Keratinocyte (primary cell): ENCODE measurements around the gene KLHL15. TPM values are rescaled to one million over a fixed set of nuclear protein-coding genes. Genes with fewer than 3 reads are reported as not detected.

ENCODE experiments used
- DNase-seq: peaks from one replicate; pipeline ENCODE4 v3.0.0-alpha.2; 2011; ENCODE audit warnings: low read depth, missing footprints, low spot score
- FAIRE-seq: peaks from 2 replicates; lab custom pipeline; 2011; peaks lifted over from hg19 to GRCh38; lab: Jason Lieb, UNC
- H2AFZ ChIP-seq: 2 replicates; pipeline ENCODE4 v1.6.0; 2012; ENCODE audit warnings: low read length, control low read depth, inconsistent platforms; ENCODE audit not compliant: control insufficient read depth
- H3K27ac ChIP-seq: 2 replicates; pipeline ENCODE4 v1.5.1; 2011; ENCODE audit warnings: low read length; ENCODE audit not compliant: control insufficient read depth, insufficient read depth
- H3K27me3 ChIP-seq: 3 replicates; pipeline ENCODE4 v1.6.0; 2011; ENCODE audit warnings: low read length; ENCODE audit not compliant: control insufficient read depth, insufficient read depth; ENCODE audit errors: extremely low read depth
- H3K36me3 ChIP-seq, 2 experiments: 2 replicates in 1 of 2; 3 replicates in 1 of 2; pipeline ENCODE4 v1.5.1; 2011; ENCODE audit warnings: low read length in 2 of 2, mild to moderate bottlenecking in 1 of 2; ENCODE audit not compliant: control insufficient read depth in 2 of 2, insufficient read depth in 2 of 2; ENCODE audit errors: extremely low read depth in 1 of 2
- H3K4me1 ChIP-seq: 3 replicates; pipeline ENCODE4 v1.5.1; 2011; ENCODE audit warnings: low read length; ENCODE audit not compliant: control insufficient read depth, insufficient read depth; ENCODE audit errors: extremely low read depth
- H3K4me2 ChIP-seq: 3 replicates; pipeline ENCODE4 v1.6.0; 2011; ENCODE audit warnings: low read depth, low read length; ENCODE audit not compliant: control insufficient read depth, insufficient read depth; ENCODE audit errors: extremely low read depth
- H3K4me3 ChIP-seq, 3 experiments: fragments of 200-600 bp in 1 of 3; sonication (generic) in 1 of 3; 2 replicates in 2 of 3; 3 replicates in 1 of 3; pipeline ENCODE4 v1.5.1; 2011 to 2016; ENCODE audit warnings: low read length in 3 of 3, mild to moderate bottlenecking in 3 of 3, control low read depth in 2 of 3, inconsistent platforms in 1 of 3, low read depth in 1 of 3, mixed read lengths in 1 of 3, mixed run types in 1 of 3, moderate library complexity in 1 of 3; ENCODE audit not compliant: control insufficient read depth in 2 of 3, insufficient read depth in 2 of 3; ENCODE audit errors: extremely low read depth in 1 of 3
- H3K79me2 ChIP-seq: 2 replicates; pipeline ENCODE4 v1.6.0; 2012; ENCODE audit warnings: low read length; ENCODE audit not compliant: control insufficient read depth, insufficient read depth
- H3K9ac ChIP-seq: 3 replicates; pipeline ENCODE4 v1.6.0; 2011; ENCODE audit warnings: low read length; ENCODE audit not compliant: control insufficient read depth, insufficient read depth; ENCODE audit errors: extremely low read depth
- H3K9me1 ChIP-seq: 3 replicates; pipeline ENCODE4 v1.6.0; 2011; ENCODE audit warnings: low read length; ENCODE audit not compliant: control insufficient read depth, insufficient read depth; ENCODE audit errors: extremely low read depth
- H3K9me3 ChIP-seq: 2 replicates; pipeline ENCODE4 v1.5.1; 2012; ENCODE audit warnings: low read depth, low read length; ENCODE audit not compliant: control insufficient read depth
- H4K20me1 ChIP-seq: 3 replicates; pipeline ENCODE4 v1.6.0; 2011; ENCODE audit warnings: low read length; ENCODE audit not compliant: control insufficient read depth, insufficient read depth; ENCODE audit errors: extremely low read depth
- EZH2 ChIP-seq: IDR thresholded peaks from one replicate; pipeline ENCODE4 v1.6.1; 2012; ENCODE audit warnings: inconsistent platforms, mild to moderate bottlenecking, low read length, moderate library complexity
- dilution Hi-C: fragments of 300-500 bp; cut with MboI; formaldehyde crosslinking; loops from one replicate; pipeline ENCODE4 v1.7.0; 2020; ENCODE audit warnings: low sequenced_read_pairs; ENCODE audit not compliant: extremely low pct_ligation_motif_present
- polyA plus RNA-seq, 5 experiments: library from polyadenylated mRNA; depleted of rRNA in 3 of 5; stranded (reverse) in 3 of 5; stranded (forward) in 1 of 5; unstranded in 1 of 5; fragments of >200 nt; gene quantifications; 1 replicate in 1 of 5; 2 replicates in 3 of 5; 3 replicates in 1 of 5; pipeline versions ENCODE4 v1.2.1 to v1.2.3, GENCODE V29; 2011 to 2012; ENCODE audit warnings: missing spikeins in 2 of 5, low read depth in 1 of 5, low replicate concordance in 1 of 5
- TF ChIP-seq, protein P1 (sequence below), 3 experiments: IDR thresholded peaks in 1 of 3; conservative IDR thresholded peaks in 1 of 3; optimal IDR thresholded peaks in 1 of 3; 2 replicates in 2 of 3; 3 replicates in 1 of 3; pipeline versions ENCODE3 to v1.5.1; 2011; ENCODE audit warnings: low read length in 3 of 3, mild to moderate bottlenecking in 3 of 3, moderate library complexity in 2 of 3, control low read depth in 1 of 3, inconsistent platforms in 1 of 3; ENCODE audit not compliant: insufficient read depth in 2 of 3; ENCODE audit errors: extremely low read depth in 1 of 3

The KLHL15 gene
- polyA plus RNA-seq, 1 donor (not counting 4 experiments of a cell fraction or from before 2014, with no cell fraction given), result 3.4 TPM

DNA sequence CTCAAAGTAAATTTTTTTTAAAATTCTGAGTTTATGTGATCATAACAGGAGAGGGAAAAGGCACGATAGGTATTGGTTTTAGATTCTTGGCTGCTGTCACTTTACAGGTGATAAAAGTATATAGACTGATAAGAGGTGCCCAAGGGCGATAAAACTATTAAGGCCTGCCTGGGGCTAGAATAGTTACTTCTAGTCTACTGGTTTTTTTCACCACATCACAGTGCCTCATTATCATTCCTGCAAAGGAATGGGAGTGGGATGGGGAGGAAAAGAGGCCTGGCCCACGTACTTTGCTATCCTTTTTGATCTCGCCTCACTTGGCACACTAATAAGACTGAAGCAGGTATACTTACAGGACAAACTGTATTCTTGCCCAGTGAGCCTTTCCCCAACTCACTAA lies 72.6 kb downstream of the KLHL15 start:
- dilution Hi-C loops, result no loop called here
- FAIRE-seq (no peak), DNase-seq (no peak)
- H3K4me2 ChIP-seq, result no peak overlapping the region
- no peak overlapping the region for H2AFZ ChIP-seq
- no peak overlapping the region for H3K27ac ChIP-seq
- H3K9me3 ChIP-seq, result no peaks in the 10 kb centered on the region
- no peak for TF ChIP-seq EZH2
- TF ChIP-seq, protein P1, sequence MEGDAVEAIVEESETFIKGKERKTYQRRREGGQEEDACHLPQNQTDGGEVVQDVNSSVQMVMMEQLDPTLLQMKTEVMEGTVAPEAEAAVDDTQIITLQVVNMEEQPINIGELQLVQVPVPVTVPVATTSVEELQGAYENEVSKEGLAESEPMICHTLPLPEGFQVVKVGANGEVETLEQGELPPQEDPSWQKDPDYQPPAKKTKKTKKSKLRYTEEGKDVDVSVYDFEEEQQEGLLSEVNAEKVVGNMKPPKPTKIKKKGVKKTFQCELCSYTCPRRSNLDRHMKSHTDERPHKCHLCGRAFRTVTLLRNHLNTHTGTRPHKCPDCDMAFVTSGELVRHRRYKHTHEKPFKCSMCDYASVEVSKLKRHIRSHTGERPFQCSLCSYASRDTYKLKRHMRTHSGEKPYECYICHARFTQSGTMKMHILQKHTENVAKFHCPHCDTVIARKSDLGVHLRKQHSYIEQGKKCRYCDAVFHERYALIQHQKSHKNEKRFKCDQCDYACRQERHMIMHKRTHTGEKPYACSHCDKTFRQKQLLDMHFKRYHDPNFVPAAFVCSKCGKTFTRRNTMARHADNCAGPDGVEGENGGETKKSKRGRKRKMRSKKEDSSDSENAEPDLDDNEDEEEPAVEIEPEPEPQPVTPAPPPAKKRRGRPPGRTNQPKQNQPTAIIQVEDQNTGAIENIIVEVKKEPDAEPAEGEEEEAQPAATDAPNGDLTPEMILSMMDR (optimal IDR thresholded peaks at IDR 0.05 in 1 of 3, IDR thresholded peaks at IDR 0.05 in 1 of 3, conservative IDR thresholded peaks at IDR 0.05 in 1 of 3; ENCODE audit: extremely low read depth in 1 of 3, insufficient read depth in 2 of 3, low read length in 3 of 3), result no peak
- no peaks in the 10 kb centered on the region for H3K4me1 ChIP-seq
- H3K79me2 ChIP-seq, result no peaks in the 10 kb centered on the region
- no peak overlapping the region for H3K4me3 ChIP-seq
- H3K36me3 ChIP-seq, result no peaks in the 10 kb centered on the region
- no peaks in the 10 kb centered on the region for H3K27me3 ChIP-seq
- no peaks in the 10 kb centered on the region for H3K9me1 ChIP-seq
- no peaks in the 10 kb centered on the region for H4K20me1 ChIP-seq
- no peak overlapping the region for H3K9ac ChIP-seq

DNA sequence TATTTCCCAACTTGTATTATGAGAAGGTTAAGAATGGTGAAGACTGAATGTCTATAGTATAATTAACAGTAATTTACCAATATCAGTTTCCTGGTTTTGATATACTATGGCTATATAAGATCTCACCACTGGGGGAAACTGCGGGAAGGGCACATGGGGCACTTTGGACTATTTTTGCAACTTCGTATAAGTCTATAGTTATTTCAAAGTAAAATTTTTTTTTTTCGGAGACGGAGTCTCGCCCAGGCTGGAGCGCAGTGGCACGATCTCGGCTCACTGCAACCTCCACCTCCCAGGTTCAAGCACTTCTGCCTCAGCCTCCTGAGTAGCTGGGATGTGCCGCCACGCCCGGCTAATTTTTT lies 73.1 kb downstream of the KLHL15 start:
- Histone ChIP-seq H3K27me3 (no peaks in the 10 kb centered on the region), H3K79me2 (no peaks in the 10 kb centered on the region), H3K27ac (no peak overlapping the region), H2AFZ (no peak overlapping the region), H3K9me1 (no peaks in the 10 kb centered on the region), H3K9ac (no peak overlapping the region), H3K4me1 (no peaks in the 10 kb centered on the region), H3K4me3 (no peak overlapping the region), H3K4me2 (no peak overlapping the region), H4K20me1 (no peaks in the 10 kb centered on the region), H3K36me3 (no peaks in the 10 kb centered on the region), H3K9me3 (no peaks in the 10 kb centered on the region)
- TF ChIP-seq EZH2, result no peak
- TF ChIP-seq, protein P1 (optimal IDR thresholded peaks at IDR 0.05 in 1 of 3, IDR thresholded peaks at IDR 0.05 in 1 of 3, conservative IDR thresholded peaks at IDR 0.05 in 1 of 3; ENCODE audit: extremely low read depth in 1 of 3, insufficient read depth in 2 of 3, low read length in 3 of 3), result no peak
- dilution Hi-C loops, result no loop called here
- DNase-seq, result no peak
- FAIRE-seq, result no peak
